Renal cortex interstitium (tissue), 11 donors: ENCODE data around the gene GOLT1A. TPM values are rescaled to one million over a fixed set of nuclear protein-coding genes. Genes with fewer than 3 reads are reported as not detected.
"Not testable (repeated sequence)": the region's sequence is repeated elsewhere in the genome, so short reads cannot be mapped to it uniquely, and the experiment has no call there.

ENCODE experiments used
- DNase-seq, 11 donors: peaks; one replicate each; pipeline ENCODE4 v3.0.0-alpha.2; 2013; ENCODE audit warnings: low read depth in 9 of 11, low spot score in 4 of 11; ENCODE audit errors: extremely low read depth in 1 of 11
- polyA plus RNA-seq, 3 donors: library from polyadenylated mRNA; unstranded; fragments of 120-200 nt; gene quantifications; one replicate each; pipeline ENCODE4 v1.2.1, GENCODE V29; 2013; ENCODE audit not compliant: insufficient read length in 3 of 3

The GOLT1A gene
- polyA plus RNA-seq, 3 donors: 2.3 to 4.1 (median 2.5) TPM

DNA sequence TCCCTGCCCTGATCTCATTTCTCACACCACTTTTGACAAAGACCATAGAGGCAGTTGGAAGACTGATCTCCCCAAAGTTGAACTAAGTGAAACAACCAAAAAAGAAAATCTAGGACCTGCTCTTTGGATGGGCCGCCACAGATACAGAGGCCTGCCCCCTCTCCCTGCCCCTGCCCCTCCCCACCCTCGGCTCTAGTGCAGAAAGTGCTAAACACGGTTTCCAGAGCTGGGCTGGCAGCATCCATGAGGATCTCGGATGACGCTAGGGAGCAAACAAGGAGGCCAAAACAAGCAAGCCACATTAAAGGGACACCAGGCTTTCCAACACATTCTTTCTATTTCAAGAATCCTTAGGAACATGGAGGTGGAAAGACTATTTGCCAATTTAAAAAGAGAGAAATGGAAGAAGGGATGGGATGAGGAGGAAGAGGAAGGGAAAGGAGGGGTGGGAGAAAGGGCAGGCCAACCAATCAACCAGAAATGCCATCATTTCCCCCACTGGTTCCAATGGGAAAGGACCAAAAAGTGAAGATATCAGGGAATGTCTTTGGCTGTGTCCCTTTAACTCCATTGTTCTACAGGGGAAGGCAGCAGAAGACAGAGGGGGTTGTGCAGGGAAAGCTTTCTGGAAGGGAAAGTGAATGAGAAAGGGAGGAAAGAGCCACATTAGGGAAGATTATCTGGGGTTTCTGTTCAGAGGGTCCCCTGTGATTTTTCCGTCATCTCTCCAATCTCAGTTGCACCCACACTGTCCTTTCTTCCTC, 38.3 kb upstream of the GOLT1A start:
- no peak for DNase-seq

- DNase-seq: no peak
Observed at GRCh38 chr1:204251286-204251685, 37.5 kb upstream of the GOLT1A start.

DNA sequence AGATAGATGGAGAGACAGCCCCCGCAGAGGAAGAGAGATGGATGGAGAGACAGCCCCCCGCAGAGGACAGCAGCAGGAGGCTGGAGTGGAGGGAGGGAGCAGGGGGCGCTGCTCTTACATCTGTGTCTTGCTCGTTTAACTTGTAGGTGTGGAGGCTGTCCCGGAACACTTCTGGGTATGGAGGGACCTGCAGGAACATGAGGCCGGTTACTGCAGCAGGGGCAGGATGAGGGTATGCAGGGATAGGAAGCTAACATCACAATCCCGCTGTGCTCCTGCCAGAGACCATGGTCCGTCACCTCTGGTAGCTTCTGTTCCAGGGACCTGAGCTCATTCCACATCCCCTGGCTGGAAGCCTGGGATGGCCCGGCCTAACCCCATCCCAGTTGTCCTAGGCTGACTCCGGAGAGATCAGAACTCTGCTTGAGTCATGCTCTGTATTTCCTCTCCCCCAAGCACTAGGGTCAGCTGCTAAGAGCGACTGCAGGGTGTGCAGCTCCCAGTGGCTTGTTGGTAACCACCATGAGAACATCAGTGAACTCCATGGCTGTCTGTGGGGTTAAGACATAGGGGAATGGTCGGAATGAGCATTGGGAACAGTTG, 36.7 kb upstream of the GOLT1A start:
- DNase-seq: no peak

DNA sequence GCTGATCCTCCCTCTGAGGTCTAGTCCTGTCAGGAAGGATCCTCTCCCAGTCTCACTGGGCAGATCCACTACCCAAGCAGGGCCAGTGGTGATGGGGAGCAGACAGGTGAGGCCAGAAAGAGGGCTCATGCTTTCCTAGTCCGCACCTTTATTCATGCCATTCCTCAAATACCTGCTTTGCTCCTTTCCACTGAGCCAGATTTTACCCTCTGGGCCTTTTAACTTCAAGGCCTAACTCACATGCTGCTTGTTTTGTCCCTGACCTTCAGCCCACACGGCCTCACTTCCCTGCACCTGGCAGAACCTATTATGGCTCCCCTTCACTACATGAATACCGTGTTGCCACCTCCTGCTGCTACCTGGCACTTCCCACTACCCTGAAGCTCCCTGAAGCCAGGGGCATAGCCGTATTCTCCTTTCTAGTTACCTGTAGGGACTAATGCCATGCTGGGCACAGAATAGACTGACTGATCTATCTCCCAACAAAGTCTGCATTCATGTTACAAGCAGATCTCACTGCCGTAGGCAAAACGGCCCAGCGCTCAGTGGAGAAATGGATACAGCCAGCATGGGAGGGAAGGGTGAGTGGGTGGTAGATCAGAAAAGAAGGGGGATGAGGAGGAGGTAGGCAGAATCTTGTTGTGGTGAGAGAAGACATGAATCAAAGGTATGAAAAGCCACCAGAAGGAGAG, 36.1 kb upstream of the GOLT1A start:
- no peak for DNase-seq

- no peak for DNase-seq
Observed at GRCh38 chr1:204248954-204249353, 35.2 kb upstream of the GOLT1A start.

DNA sequence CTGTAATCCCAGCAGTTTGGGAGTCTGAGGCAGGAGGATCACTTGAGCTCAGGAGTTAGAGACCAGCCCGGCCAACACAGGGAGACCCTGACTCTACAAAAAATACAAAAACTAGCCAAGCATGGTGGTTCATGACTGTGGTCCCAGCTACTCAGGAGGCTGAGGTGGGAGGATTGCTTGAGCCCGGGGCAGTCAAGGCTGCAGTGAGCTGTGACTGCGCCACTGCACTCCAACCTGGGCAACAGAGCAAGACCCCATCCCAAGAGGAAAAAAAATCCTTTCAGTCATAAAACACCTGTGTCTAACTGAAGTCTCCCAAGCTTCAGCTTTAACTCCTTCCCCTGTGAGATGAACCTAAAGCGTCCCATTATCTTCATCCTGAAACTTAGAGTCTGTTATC, 33.1 kb upstream of the GOLT1A start:
- DNase-seq: no peak

GRCh38 chr1:204242920-204243319, 29.1 kb upstream of the GOLT1A start:
- no peak for DNase-seq

- no peak for DNase-seq
Observed at GRCh38 chr1:204241914-204242313, 28.1 kb upstream of the GOLT1A start.

- DNase-seq: no peak
Observed at GRCh38 chr1:204241050-204241449, 27.3 kb upstream of the GOLT1A start.

GRCh38 chr1:204240233-204240632, 26.4 kb upstream of the GOLT1A start:
- DNase-seq: no peak

DNA sequence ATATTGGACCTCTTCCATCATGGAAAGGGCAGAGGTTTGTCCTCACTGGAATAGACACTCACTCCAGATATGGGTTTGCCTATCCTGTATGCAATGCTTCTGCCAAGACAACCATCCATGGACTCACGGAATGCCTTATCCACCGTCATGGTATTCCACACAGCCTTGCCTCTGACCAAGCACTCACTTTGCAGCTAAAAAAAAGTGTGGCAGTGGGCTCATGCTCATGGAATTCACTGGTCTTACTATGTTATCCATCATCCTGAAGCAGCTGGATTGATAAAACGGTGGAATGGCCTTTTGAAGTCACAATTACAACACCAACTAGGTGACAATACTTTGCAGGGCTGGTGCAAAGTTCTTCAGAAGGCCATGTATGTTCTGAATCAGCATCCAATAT, 25.6 kb upstream of the GOLT1A start:
- not testable (repeated sequence) for DNase-seq

DNA sequence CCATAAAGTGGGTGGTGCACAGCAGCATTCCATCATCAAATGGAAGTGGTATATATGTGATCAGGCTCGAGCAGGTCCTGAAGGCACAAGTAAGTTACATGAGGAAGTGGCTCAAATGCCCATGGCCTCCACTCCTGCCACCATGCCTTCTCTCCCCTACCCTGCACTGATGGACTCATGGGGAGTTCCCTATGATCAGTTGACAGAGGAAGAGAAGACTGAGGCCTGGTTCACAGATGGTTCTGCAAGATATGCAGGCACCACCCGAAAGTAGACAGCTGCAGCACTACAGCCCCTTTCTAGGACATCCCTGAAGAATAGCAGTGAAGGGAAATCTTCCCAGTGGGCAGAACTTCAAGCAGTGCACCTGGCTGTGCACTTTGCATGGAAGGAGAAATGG, 24.7 kb upstream of the GOLT1A start:
- not testable (repeated sequence) for DNase-seq

DNA sequence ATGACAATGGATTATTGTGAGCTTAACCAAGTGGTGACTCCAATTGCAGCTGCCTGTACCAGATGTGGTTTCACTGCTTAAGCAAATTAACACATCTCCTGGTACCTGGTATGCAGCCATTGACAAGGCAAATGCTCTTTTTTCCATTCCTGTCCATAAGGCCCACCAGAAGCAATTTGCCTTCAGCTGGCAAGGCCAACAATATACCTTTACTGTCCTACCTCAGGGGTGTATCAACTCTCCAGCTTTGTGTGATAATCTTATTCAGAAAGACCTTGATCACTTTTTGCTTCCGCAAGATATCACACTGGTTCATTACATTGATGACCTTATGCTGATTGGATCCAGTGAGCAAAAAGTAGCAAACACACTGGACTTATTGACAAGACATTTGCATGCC, 23.7 kb upstream of the GOLT1A start:
- DNase-seq: not testable (repeated sequence)

DNA sequence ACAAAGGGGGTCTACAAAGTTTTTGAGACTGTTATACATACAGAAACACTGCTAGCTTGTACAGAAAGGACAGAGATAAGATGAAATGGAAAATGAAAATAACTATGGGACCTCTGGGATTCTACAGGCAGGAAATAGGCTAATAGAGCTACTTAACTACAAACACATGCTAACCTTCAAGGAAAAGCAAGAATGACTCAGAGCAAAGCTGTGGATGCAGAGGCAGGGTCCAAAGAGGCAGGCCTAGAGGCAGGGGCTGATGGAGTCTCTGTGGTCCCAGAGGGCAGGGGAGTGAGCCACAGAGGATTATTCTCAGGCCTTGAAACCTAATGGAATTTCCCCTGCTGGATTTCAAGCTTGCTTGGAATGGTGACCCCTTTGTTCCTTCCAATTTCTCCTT, 18.7 kb upstream of the GOLT1A start:
- no peak for DNase-seq

DNA sequence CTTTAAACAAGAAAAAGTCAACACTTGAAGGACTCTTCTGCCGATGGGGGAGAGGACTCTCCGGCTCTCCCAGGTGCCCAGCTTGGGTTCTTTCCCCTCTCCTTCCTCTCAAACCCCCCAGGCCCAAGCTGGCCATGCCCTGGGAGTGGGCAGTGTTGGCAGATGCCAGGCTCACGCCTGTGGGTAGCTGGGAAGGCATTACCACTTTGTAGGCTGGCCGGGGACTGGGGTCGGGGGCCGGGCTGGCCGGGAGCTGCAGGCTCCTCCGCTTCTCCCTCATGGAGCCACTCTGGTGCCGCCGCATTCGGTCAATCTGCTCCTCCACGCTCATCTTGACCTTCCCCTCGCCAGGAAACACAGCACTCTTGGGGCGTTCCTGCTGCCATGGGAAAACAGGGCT, 16.4 kb upstream of the GOLT1A start:
- DNase-seq: no peak

GRCh38 chr1:204228896-204229295, 15.1 kb upstream of the GOLT1A start:
- DNase-seq: no peak

DNA sequence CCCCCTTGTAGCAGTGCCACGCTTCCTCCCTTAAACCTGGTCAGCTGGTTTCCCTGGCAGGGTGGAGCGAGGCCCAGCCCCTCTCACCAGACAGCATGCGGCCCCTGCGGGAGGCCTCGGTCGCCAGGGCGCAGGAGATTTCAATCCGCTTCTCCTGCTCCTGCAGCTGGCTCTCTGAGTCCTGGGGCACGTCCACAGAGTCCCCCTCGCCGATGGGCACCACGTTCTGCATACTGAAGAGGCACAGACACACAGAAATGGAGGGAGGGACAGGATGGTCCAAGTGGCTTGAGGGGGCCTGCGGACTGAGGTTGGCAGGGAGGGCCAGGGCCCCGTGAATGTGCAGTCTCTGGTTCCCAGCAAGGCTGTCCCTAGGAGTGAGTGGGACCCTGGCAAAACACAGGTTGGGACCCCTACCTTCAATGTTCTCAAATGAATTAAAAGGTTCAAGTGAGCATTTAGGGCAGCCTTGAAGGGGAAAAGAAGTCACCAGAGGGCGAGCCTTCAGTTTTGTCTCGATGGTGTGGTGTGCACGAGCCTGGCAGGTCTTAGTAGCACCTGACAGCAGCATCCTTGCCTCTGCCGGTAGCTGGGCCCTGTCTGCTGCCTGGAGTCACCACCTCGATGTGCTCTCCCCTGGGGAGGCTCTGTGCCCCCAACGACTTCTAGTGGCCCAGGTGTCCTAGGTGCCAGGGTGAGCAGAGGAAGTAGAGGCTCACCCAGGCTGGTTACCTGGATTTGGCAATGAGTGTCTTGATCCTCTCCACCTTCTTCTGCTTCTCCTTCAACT, 14.4 kb upstream of the GOLT1A start:
- no peak for DNase-seq

- no peak for DNase-seq
Observed at GRCh38 chr1:204227351-204227750, 13.6 kb upstream of the GOLT1A start.

DNA sequence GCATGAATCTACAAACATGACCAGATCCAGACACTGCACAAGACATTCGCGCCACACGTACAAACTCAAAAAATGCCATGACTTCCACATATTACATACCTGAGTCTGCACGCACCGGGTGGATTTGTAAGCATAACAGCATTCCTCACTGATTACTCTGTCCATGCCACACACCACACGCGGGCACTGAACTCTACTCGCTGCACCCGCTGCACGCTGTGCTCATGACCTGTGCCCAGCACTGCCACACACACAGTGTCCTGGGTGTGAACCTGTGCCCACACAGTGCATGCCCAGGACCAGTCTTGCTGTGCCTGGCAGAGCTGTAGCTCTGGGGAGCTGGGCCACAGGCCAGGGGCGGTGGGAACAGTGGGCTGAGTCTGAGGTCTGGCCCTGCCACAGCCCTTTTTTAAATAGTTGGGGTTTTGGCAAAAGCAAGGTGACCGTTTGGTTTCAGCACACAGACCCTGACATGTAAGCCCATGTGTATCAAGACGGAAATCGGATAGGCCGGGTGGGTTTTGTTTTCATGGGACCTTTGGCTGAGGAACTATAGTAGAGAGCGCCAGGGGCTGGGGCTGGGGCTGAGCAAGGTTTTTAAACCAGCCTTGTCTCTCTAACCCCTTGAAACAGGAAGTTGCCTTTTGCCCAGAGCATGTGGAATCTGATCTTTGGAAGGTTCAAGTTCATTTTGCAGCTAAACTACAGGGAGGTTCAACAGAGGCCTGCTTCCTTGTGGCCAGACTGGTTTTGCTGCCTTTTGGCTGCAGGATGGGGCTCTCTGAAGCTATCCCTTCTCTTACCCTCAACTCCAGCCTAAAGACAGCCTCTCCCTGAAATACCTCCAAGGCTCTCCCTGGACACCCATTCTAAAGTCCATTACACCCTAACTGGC, 12.3 kb upstream of the GOLT1A start:
- peak in 4 of 11 donors; percentile 10 to 37 (median 22) for DNase-seq
